Naive thymus-derived CD4-positive, alpha-beta T cell (primary cell): Measurements from ENCODE around the gene SH2D3C. TPM values are rescaled to one million over a fixed set of nuclear protein-coding genes. Genes with fewer than 3 reads are reported as not detected.

Source experiments
- ATAC-seq: fragments of 150-1000 bp; cut with Tn5 transposase; 2 replicates; pipeline ENCODE4 v1.10.0; 2021; ENCODE audit warnings: mild to moderate bottlenecking, moderate library complexity
- CTCF ChIA-PET: fragments of 350-600 bp; sonication (Branson Sonifier 250); formaldehyde crosslinking; loops from one replicate; lab custom pipeline; 2021; ENCODE audit warnings: antibody characterized with exemption; lab: Charles Lee
- POLR2A ChIA-PET: fragments of 350-600 bp; sonication (Branson Sonifier 250); formaldehyde crosslinking; loops from one replicate; lab custom pipeline; 2021; ENCODE audit warnings: antibody characterized with exemption, inconsistent platforms; lab: Charles Lee
- DNase-seq, 9 donors: peaks; one replicate each; pipeline versions ENCODE4 v3.0.0 to v3.0.0-alpha.2; 2020 to 2022; ENCODE audit warnings: mixed read lengths in 1 of 9
- H3K27ac ChIP-seq: one replicate; pipeline ENCODE4 v1.7.0; 2013; ENCODE audit warnings: mild to moderate bottlenecking, low read depth, low read length, moderate library complexity
- H3K27me3 ChIP-seq, 2 donors: one replicate each; pipeline ENCODE4 v1.7.0; 2013; ENCODE audit warnings: low read length in 2 of 2, mild to moderate bottlenecking in 2 of 2, moderate library complexity in 2 of 2; ENCODE audit not compliant: control insufficient read depth in 2 of 2, insufficient read depth in 2 of 2
- H3K36me3 ChIP-seq, 3 experiments: 1 replicate in 2 of 3; 2 replicates in 1 of 3; pipeline ENCODE4 v1.7.0; 2013; ENCODE audit warnings: low read length in 3 of 3, mild to moderate bottlenecking in 3 of 3, moderate library complexity in 1 of 3; ENCODE audit not compliant: insufficient read depth in 3 of 3, control insufficient read depth in 2 of 3
- H3K4me1 ChIP-seq, 2 donors: one replicate each; pipeline ENCODE4 v1.7.0; 2013; ENCODE audit warnings: low read length in 2 of 2, mild to moderate bottlenecking in 2 of 2, moderate library complexity in 1 of 2; ENCODE audit not compliant: control insufficient read depth in 2 of 2, insufficient read depth in 2 of 2
- H3K4me3 ChIP-seq: 2 replicates; pipeline ENCODE4 v1.7.0; 2013; ENCODE audit warnings: mild to moderate bottlenecking, low read length
- H3K9me3 ChIP-seq, 3 experiments: 1 replicate in 2 of 3; 2 replicates in 1 of 3; pipeline ENCODE4 v1.7.0; 2013; ENCODE audit warnings: low read length in 3 of 3; ENCODE audit not compliant: control insufficient read depth in 2 of 3
- H3K27ac Mint-ChIP-seq, 9 donors: one replicate each; pipeline ENCODE4 v1.8.0; 2020 to 2022; ENCODE audit warnings: mixed read lengths in 9 of 9, mild to moderate bottlenecking in 8 of 9, moderate library complexity in 5 of 9, inconsistent platforms in 2 of 9
- H3K27me3 Mint-ChIP-seq, 5 donors: one replicate each; pipeline ENCODE4 v1.8.0; 2021 to 2022; ENCODE audit warnings: mixed read lengths in 5 of 5, mild to moderate bottlenecking in 1 of 5
- H3K36me3 Mint-ChIP-seq, 5 donors: one replicate each; pipeline ENCODE4 v1.8.0; 2020 to 2022; ENCODE audit warnings: mixed read lengths in 5 of 5, mild to moderate bottlenecking in 3 of 5, inconsistent platforms in 1 of 5
- H3K4me1 Mint-ChIP-seq, 7 donors: one replicate each; pipeline ENCODE4 v1.8.0; 2020 to 2022; ENCODE audit warnings: mixed read lengths in 7 of 7, mild to moderate bottlenecking in 3 of 7, inconsistent platforms in 1 of 7
- H3K4me3 Mint-ChIP-seq, 10 donors: one replicate each; pipeline ENCODE4 v1.8.0; 2020 to 2022; ENCODE audit warnings: mild to moderate bottlenecking in 10 of 10, mixed read lengths in 10 of 10, moderate library complexity in 6 of 10, inconsistent platforms in 2 of 10
- H3K9me3 Mint-ChIP-seq, 11 donors: one replicate each; pipeline ENCODE4 v1.8.0; 2020 to 2022; ENCODE audit warnings: mixed read lengths in 11 of 11, mild to moderate bottlenecking in 4 of 11, inconsistent platforms in 1 of 11, moderate library complexity in 1 of 11
- intact Hi-C, 2 donors: fragments of 100-400 bp; cut with micrococcal nuclease; formaldehyde crosslinking; loops; one replicate each; pipeline ENCODE4 v1.15.1; 2023
- polyA plus RNA-seq, 2 donors: library from polyadenylated mRNA; unstranded; fragments of 300-500 nt; fragmentation: Illumina TruSeq; gene quantifications; one replicate each; pipeline ENCODE4 v1.2.3, GENCODE V29; 2021
- total RNA-seq, 6 experiments: library from RNA in 5 of 6; stranded (reverse) in 5 of 6; gene quantifications; 1 replicate in 5 of 6; 2 replicates in 1 of 6; pipeline ENCODE4 v1.2.3 and lab custom pipeline; 2021 to 2026

SH2D3C gene
- total and polyA plus RNA-seq, 7 experiments from 2014 or later: 20.9 to 72.9 (median 51.9) TPM

DNA sequence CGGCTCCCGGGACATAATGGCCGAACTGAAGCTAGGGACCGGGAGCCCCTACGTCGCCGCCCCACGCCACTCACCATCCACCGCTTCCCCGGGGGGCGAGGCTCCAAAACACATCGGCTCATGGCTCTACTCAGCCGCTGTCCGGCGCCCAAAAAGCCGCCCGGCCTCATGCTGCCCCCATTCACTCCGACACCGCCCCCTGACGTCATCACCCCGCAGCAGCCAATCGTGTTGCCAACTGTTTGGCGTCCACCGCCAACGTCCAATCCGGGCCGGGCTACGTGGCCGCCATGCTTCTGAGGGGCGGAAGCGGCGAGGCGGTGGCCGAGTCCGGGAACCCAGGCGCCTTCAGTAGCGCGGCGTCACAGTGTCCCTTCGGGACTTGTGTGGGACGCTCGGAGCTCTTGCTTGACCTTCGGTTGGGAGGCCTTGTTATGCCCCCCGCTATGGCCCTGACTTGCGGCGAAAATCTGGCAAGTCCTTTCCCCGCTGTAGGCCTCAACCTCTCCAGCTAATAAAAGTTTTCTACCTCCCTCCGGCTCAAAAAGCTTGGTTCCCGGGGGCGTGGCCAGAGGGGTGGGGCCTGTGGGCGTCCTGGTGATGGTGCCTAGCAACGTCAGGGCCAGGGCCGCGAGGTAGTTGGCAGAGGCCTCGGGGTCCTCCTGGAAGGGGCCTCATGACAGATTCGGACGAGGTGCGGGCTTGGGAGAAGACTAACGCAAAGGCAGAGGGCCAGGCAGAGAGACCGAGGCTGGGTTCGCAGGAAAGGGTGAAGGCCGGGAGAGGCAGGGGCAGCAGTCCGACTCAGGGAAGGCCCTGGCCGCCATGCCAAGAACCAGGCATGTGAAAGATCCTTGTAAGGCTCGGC is 62.8 kb downstream of the SH2D3C start, which contains the start of the genes PTRH1 and TTC16:
TSS of gene PTRH1 (minus strand) at position 194 of the 868 bp plus-strand sequence. CDS start at position 170, 24 bp downstream.
TSS of gene TTC16 (plus strand) at position 610 of the 868 bp plus-strand sequence. CDS start at position 677, 67 bp downstream.
- Histone ChIP-seq H3K27ac (peak within 1 kb of the TSS; percentile 89), H3K4me1 (peaks cover 31 to 32% of the 10 kb centered on the region in 2 donors), H3K27me3 (no peaks in the 10 kb centered on the region), H3K4me3 (peak within 1 kb of the TSS; percentile 85), H3K36me3 (peaks cover 0 to 5% (median 0%) of the 10 kb centered on the region in 3 experiments), H3K9me3 (no peaks in the 10 kb centered on the region)
- no peaks in the 10 kb centered on the region for H3K9me3 Mint-ChIP-seq
- no peaks in the 10 kb centered on the region for H3K27me3 Mint-ChIP-seq
- peak within 1 kb of the TSS; percentile 86 to 99 (median 97) for H3K27ac Mint-ChIP-seq
- H3K36me3 Mint-ChIP-seq: no peaks in the 10 kb centered on the region
- peak within 1 kb of the TSS; percentile 93 to 100 (median 98) for H3K4me3 Mint-ChIP-seq
- CTCF ChIA-PET: interaction anchor here (2.2 kb wide), 1 partner anchor 19 kb away, joined by 11 read pairs; the partner anchor contains the start of gene TOR2A
- intact Hi-C loops: loop anchor here (1.0 to 5.0 kb wide), 12 partner anchors 16 to 413 kb away; partner anchors contain the start of genes LRSAM1 (in 2 of the 2), RPL12 (in 2 of the 2), STXBP1 (in 2 of the 2) and TOR2A (in 2 of the 2)
- H3K4me1 Mint-ChIP-seq: peaks cover 29 to 47% (median 30%) of the 10 kb centered on the region in 7 donors
- POLR2A ChIA-PET: interaction anchor here (0.8 to 1.9 kb wide), 11 partner anchors 11 to 208 kb away, joined by 3 to 10 read pairs (median 4); partner anchors contain the start of genes CDK9, ST6GALNAC4 and TOR2A
- ATAC-seq (peak; percentile 96), DNase-seq (peak; percentile 91 to 98 (median 96))

DNA sequence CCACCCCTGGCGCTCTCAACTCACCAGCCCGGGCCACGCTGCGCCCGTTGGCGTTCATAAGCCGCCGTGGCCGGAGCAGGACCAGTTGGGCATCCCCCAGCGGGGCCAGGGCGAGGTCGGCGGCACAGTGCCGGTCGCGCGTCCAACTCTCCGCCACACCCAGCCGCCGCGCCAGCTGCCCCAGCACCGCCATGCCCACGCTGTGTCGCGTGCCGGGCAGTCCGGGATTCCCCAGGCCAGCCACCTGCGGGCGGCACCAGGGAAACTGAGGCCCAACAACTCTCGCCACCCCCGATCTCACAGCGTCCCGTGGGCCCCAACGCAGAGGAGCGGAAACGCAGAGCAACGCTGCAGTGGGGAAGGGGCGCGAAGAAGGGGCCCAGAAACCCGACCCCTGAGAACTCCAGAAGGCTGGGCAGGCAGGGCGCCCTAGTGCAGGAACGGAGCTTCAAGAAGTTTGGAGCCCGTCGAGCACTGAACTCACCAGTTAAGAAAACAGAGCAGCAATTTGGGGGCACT is 63.5 kb downstream of the SH2D3C start:
- Mint-ChIP-seq H3K27ac (peak overlapping the region; percentile 86 to 99 (median 97)), H3K4me3 (peak overlapping the region; percentile 93 to 100 (median 98)), H3K36me3 (no peaks in the 10 kb centered on the region), H3K9me3 (no peaks in the 10 kb centered on the region), H3K27me3 (no peaks in the 10 kb centered on the region), H3K4me1 (peaks cover 26 to 46% (median 29%) of the 10 kb centered on the region in 7 donors)
- peak; percentile 1 for ATAC-seq
- no peaks in the 10 kb centered on the region for H3K27me3 ChIP-seq
- peak overlapping the region; percentile 85 for H3K4me3 ChIP-seq
- POLR2A ChIA-PET: interaction anchor here (0.8 to 1.9 kb wide), 7 partner anchors 12 to 201 kb away, joined by 3 to 10 read pairs (median 4); partner anchors contain the start of genes ST6GALNAC4 and TOR2A
- intact Hi-C loops: loop anchor here (1.0 to 5.0 kb wide), 12 partner anchors 16 to 413 kb away; partner anchors contain the start of genes LRSAM1 (in 2 of the 2), RPL12 (in 2 of the 2), STXBP1 (in 2 of the 2) and TOR2A (in 2 of the 2)
- CTCF ChIA-PET: interaction anchor here (2.2 kb wide), 1 partner anchor 20 kb away, joined by 11 read pairs; the partner anchor contains the start of gene TOR2A
- H3K27ac ChIP-seq: peak overlapping the region; percentile 89
- no peaks in the 10 kb centered on the region for H3K9me3 ChIP-seq
- peaks cover 25 to 29% of the 10 kb centered on the region in 2 donors for H3K4me1 ChIP-seq
- peak in 1 of 9 donors; percentile 54 for DNase-seq
- H3K36me3 ChIP-seq: peaks cover 0 to 5% (median 0%) of the 10 kb centered on the region in 3 experiments

- ChIA-PET CTCF (interaction anchor here (2.2 kb wide), 1 partner anchor 21 kb away, joined by 11 read pairs; the partner anchor contains the start of gene TOR2A), POLR2A (interaction anchor here (1.2 to 1.9 kb wide), 2 partner anchors 21 to 101 kb away, joined by 4 to 6 read pairs; partner anchors contain the start of gene TOR2A)
- no peak for ATAC-seq
- peaks cover 0 to 5% (median 0%) of the 10 kb centered on the region in 3 experiments for H3K36me3 ChIP-seq
- intact Hi-C loops: loop anchor here in 1 of 2 donors (2.0 kb wide), 1 partner anchor 15 kb away; no protein-coding TSS in a partner anchor
- H3K9me3 ChIP-seq: no peaks in the 10 kb centered on the region
- no peak overlapping the region for H3K27ac ChIP-seq
- Mint-ChIP-seq H3K4me3 (peak overlapping the region; percentile 61 to 99 (median 84)), H3K27me3 (no peaks in the 10 kb centered on the region), H3K9me3 (no peaks in the 10 kb centered on the region), H3K36me3 (peaks cover 0 to 1% (median 0%) of the 10 kb centered on the region in 5 donors), H3K4me1 (peaks cover 19 to 39% (median 22%) of the 10 kb centered on the region in 7 donors), H3K27ac (peak overlapping the region in 6 of 9 donors; percentile 38 to 98 (median 68))
- H3K4me3 ChIP-seq: no peak overlapping the region
- peaks cover 17 to 21% of the 10 kb centered on the region in 2 donors for H3K4me1 ChIP-seq
- no peak for DNase-seq
- H3K27me3 ChIP-seq: no peaks in the 10 kb centered on the region
Observed at GRCh38 chr9:127714020-127714750, 64.3 kb downstream of the SH2D3C start.

DNA sequence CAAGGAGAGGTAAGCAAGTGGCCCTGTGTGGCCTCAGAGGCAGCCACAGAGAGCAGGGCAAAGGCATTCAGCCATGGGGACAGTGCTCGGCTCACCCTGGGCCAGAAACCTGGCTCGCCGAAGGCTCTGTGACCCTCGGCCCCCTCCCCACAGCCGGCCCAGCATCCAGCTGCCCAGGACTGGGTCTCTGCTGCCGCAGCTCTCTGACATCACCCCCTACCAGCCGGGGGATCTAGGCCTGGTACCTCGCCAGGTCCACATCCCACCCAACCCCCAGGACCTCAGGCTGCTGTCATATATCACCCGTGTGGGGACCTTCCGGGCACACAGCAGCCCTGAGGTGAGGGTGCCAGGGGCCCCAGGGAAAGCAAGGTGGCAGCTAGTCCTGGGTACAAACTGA is 65.6 kb downstream of the SH2D3C start:
- H3K4me1 ChIP-seq: peaks cover 14 to 16% of the 10 kb centered on the region in 2 donors
- POLR2A ChIA-PET: no interaction called here
- peaks cover 0 to 2% (median 0%) of the 10 kb centered on the region in 11 donors for H3K9me3 Mint-ChIP-seq
- H3K27me3 ChIP-seq: no peaks in the 10 kb centered on the region
- H3K36me3 Mint-ChIP-seq: peaks cover 0 to 7% (median 0%) of the 10 kb centered on the region in 5 donors
- DNase-seq (no peak), ATAC-seq (no peak)
- H3K4me3 ChIP-seq: no peak overlapping the region
- intact Hi-C loops: no loop called here
- peaks cover 0 to 5% (median 0%) of the 10 kb centered on the region in 3 experiments for H3K36me3 ChIP-seq
- peak overlapping the region in 3 of 10 donors; percentile 14 to 66 (median 21) for H3K4me3 Mint-ChIP-seq
- no peaks in the 10 kb centered on the region for H3K27me3 Mint-ChIP-seq
- no peak overlapping the region for H3K27ac ChIP-seq
- CTCF ChIA-PET: no interaction called here
- H3K9me3 ChIP-seq: peaks cover 0 to 4% (median 0%) of the 10 kb centered on the region in 3 experiments
- H3K27ac Mint-ChIP-seq: no peak overlapping the region
- H3K4me1 Mint-ChIP-seq: peaks cover 19 to 37% (median 22%) of the 10 kb centered on the region in 7 donors

- peaks cover 0 to 2% (median 0%) of the 10 kb centered on the region in 11 donors for H3K9me3 Mint-ChIP-seq
- DNase-seq (no peak), ATAC-seq (no peak)
- H3K4me3 Mint-ChIP-seq: peak overlapping the region in 4 of 10 donors; percentile 14 to 66 (median 36)
- POLR2A ChIA-PET: no interaction called here
- H3K27ac Mint-ChIP-seq: peak overlapping the region in 1 of 9 donors; percentile 9
- H3K4me3 ChIP-seq: no peak overlapping the region
- H3K36me3 ChIP-seq: peaks cover 0 to 5% (median 0%) of the 10 kb centered on the region in 3 experiments
- H3K4me1 ChIP-seq: peaks cover 14 to 20% of the 10 kb centered on the region in 2 donors
- H3K4me1 Mint-ChIP-seq: peaks cover 19 to 42% (median 26%) of the 10 kb centered on the region in 7 donors
- intact Hi-C loops: no loop called here
- CTCF ChIA-PET: no interaction called here
- no peaks in the 10 kb centered on the region for H3K27me3 ChIP-seq
- no peaks in the 10 kb centered on the region for H3K27me3 Mint-ChIP-seq
- peaks cover 0 to 7% (median 0%) of the 10 kb centered on the region in 5 donors for H3K36me3 Mint-ChIP-seq
- H3K27ac ChIP-seq: no peak overlapping the region
- peaks cover 0 to 4% (median 0%) of the 10 kb centered on the region in 3 experiments for H3K9me3 ChIP-seq
Observed at GRCh38 chr9:127712371-127712770, 66.1 kb downstream of the SH2D3C start.
